Measurements from ENCODE around the gene FOXO3.

GRCh38 chr6:108616544-108616943 lies 55.8 kb downstream of the FOXO3 start:
- TF ChIP-seq CTCF (IDR thresholded peaks at IDR 0.05): no peak
- TF ChIP-seq EZH2phosphoT487 (IDR thresholded peaks at IDR 0.05): no peak
- no peak for TF ChIP-seq EZH2 (IDR thresholded peaks at IDR 0.05)

Data from neural progenitor cell (in vitro differentiated cells).